GM13977 (cell line): ENCODE data around the gene RNLS.

Source experiments
- DNase-seq: peaks from one replicate; pipeline ENCODE4 v3.0.0; 2012; ENCODE audit warnings: low spot score
- in situ Hi-C: fragments of 300-500 bp; cut with MboI; formaldehyde crosslinking; loops from one replicate; pipeline ENCODE4 v1.12.0; 2022; ENCODE audit warnings: low sequenced_read_pairs, low pct_unique_long_range_greater_than_20kb, mixed read lengths, inconsistent platforms; ENCODE audit not compliant: unreplicated experiment
- TF ChIP-seq, protein P1 (sequence below): IDR thresholded peaks from 2 replicates; pipeline ENCODE4 v1.5.1; 2012; ENCODE audit warnings: mild to moderate bottlenecking, control low read depth; ENCODE audit not compliant: insufficient read depth; ENCODE audit errors: extremely low read depth, missing control alignments

Gene RNLS

DNA sequence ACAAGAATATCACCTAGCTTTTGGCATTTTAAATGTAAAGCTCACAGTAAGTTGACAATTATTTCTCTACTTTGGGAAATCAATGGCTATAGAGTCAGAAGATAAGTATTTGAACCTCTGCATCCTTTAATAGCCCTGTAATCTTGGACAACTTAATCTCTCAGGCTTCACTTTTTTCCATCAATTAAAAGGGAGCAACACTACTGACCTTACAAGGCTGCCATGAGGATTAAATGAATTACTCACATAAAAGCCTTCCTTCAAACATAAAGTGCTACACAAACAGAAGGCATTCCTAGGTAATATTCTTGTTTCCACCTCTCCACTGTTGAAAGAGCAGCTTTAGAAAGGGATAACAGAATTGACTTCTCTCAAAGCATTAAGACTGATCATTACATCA lies 266.0 kb downstream of the RNLS start:
- in situ Hi-C loops, result no loop called here
- TF ChIP-seq, protein P1, sequence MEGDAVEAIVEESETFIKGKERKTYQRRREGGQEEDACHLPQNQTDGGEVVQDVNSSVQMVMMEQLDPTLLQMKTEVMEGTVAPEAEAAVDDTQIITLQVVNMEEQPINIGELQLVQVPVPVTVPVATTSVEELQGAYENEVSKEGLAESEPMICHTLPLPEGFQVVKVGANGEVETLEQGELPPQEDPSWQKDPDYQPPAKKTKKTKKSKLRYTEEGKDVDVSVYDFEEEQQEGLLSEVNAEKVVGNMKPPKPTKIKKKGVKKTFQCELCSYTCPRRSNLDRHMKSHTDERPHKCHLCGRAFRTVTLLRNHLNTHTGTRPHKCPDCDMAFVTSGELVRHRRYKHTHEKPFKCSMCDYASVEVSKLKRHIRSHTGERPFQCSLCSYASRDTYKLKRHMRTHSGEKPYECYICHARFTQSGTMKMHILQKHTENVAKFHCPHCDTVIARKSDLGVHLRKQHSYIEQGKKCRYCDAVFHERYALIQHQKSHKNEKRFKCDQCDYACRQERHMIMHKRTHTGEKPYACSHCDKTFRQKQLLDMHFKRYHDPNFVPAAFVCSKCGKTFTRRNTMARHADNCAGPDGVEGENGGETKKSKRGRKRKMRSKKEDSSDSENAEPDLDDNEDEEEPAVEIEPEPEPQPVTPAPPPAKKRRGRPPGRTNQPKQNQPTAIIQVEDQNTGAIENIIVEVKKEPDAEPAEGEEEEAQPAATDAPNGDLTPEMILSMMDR, result no peak
- no peak for DNase-seq

- in situ Hi-C loops, result no loop called here
- DNase-seq, result no peak
- TF ChIP-seq, protein P1, result no peak
These were observed 266.7 kb downstream of the RNLS start for GRCh38 chr10:88316292-88316861.

- TF ChIP-seq, protein P1, result no peak
- DNase-seq, result no peak
- in situ Hi-C loops, result no loop called here
These were observed 267.4 kb downstream of the RNLS start for GRCh38 chr10:88315755-88316154.

GRCh38 chr10:88314362-88314761 lies 268.8 kb downstream of the RNLS start:
- no peak for DNase-seq
- TF ChIP-seq, protein P1, result no peak
- in situ Hi-C loops, result no loop called here

- TF ChIP-seq, protein P1, result no peak
- DNase-seq, result no peak
- in situ Hi-C loops, result no loop called here
These were observed 269.2 kb downstream of the RNLS start for GRCh38 chr10:88313878-88314277.

DNA sequence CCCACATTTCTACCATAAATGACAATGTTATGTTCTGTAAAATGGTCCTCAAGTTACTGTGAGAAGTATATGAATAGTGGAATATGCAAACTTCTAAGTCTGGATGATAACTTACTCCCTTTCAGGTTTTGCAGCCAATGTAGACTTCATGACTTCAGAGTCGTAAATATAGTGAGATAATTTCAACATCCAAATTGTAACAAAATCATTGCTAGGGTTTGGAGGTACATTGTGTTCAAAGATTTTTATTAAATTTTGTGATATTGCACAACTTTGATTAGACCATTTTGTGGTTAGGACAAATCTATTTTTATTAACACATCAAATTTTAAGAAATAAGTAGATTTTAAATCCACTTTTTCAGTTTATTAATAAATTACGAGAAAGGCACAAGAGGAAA lies 270.3 kb downstream of the RNLS start:
- in situ Hi-C loops, result no loop called here
- DNase-seq, result no peak
- TF ChIP-seq, protein P1, result no peak

DNA sequence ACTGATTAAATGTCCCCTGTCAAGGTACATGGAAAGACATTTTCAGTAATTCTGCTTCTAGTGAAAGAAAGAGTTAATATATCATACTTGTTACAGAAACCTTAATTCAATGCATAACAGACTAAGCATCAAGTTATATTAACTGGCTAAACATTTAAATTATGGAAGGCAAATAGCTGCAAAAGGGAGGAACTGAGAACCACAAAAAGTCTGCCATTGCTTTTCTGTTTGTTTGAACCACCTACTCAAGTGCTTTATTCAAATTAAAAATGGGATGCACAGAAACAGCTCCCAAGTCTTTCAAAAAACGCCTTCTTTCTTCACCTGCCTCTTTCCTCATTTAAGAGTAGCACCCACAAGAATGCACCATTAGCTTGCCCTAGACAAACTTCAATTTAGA lies 271.9 kb downstream of the RNLS start:
- no peak for DNase-seq
- TF ChIP-seq, protein P1, result no peak
- in situ Hi-C loops, result no loop called here
